ENCODE measurements around the gene ADAMTSL3.
A peak's percentile ranks its signal among the peaks of the same experiment; 100 is the strongest.

Gene ADAMTSL3

GRCh38 chr15:83893308-83893707 lies 239.4 kb downstream of the ADAMTSL3 start:
- DNase-seq = no peak

GRCh38 chr15:83897037-83897436 lies 243.1 kb downstream of the ADAMTSL3 start:
- DNase-seq = no peak

GRCh38 chr15:83898361-83898760 lies 244.4 kb downstream of the ADAMTSL3 start:
- no peak for DNase-seq

GRCh38 chr15:83899670-83900069 lies 245.7 kb downstream of the ADAMTSL3 start:
- DNase-seq = no peak

GRCh38 chr15:83904107-83905040 lies 250.5 kb downstream of the ADAMTSL3 start:
- DNase-seq = no peak

GRCh38 chr15:83905556-83906273 lies 251.8 kb downstream of the ADAMTSL3 start:
- no peak for DNase-seq

GRCh38 chr15:83911345-83911744 lies 257.4 kb downstream of the ADAMTSL3 start:
- no peak for DNase-seq

- DNase-seq = no peak
These were observed 258.4 kb downstream of the ADAMTSL3 start for GRCh38 chr15:83912343-83912742.

- DNase-seq = no peak
These were observed 259.2 kb downstream of the ADAMTSL3 start for GRCh38 chr15:83913034-83913632.

GRCh38 chr15:83914906-83915305 lies 261.0 kb downstream of the ADAMTSL3 start:
- DNase-seq = no peak

- DNase-seq = no peak
These were observed 263.5 kb downstream of the ADAMTSL3 start for GRCh38 chr15:83917432-83917831.

GRCh38 chr15:83918011-83918410 lies 264.1 kb downstream of the ADAMTSL3 start:
- DNase-seq = no peak

- no peak for DNase-seq
These were observed 265.5 kb downstream of the ADAMTSL3 start for GRCh38 chr15:83919319-83919830.

- no peak for DNase-seq
These were observed 266.1 kb downstream of the ADAMTSL3 start for GRCh38 chr15:83919978-83920510.

GRCh38 chr15:83922649-83923294 lies 268.8 kb downstream of the ADAMTSL3 start:
- DNase-seq = no peak

GRCh38 chr15:83926116-83926515 lies 272.2 kb downstream of the ADAMTSL3 start:
- no peak for DNase-seq

- no peak for DNase-seq
These were observed 273.9 kb downstream of the ADAMTSL3 start for GRCh38 chr15:83927704-83928391.

- no peak for DNase-seq
These were observed 274.4 kb downstream of the ADAMTSL3 start for GRCh38 chr15:83928392-83928734.

GRCh38 chr15:83928878-83929418 lies 275.0 kb downstream of the ADAMTSL3 start:
- no peak for DNase-seq

- no peak for DNase-seq
These were observed 275.7 kb downstream of the ADAMTSL3 start for GRCh38 chr15:83929619-83930018.

- DNase-seq = peak; percentile 60
These were observed 276.7 kb downstream of the ADAMTSL3 start for GRCh38 chr15:83930392-83931212.

Data from DMS53 (cell line).